CD4-positive, alpha-beta memory T cell (primary cell): ENCODE data around the gene HDAC4. TPM values are rescaled to one million over a fixed set of nuclear protein-coding genes. Genes with fewer than 3 reads are reported as not detected.

Source experiments
- CTCF ChIA-PET: fragments of 350-600 bp; sonication (Branson Sonifier 250); formaldehyde crosslinking; loops from one replicate; lab custom pipeline; 2021; ENCODE audit warnings: inconsistent platforms; ENCODE audit not compliant: partially characterized antibody; lab: Charles Lee
- POLR2A ChIA-PET: fragments of 350-600 bp; sonication (Branson Sonifier 250); formaldehyde crosslinking; loops from one replicate; lab custom pipeline; 2021; ENCODE audit not compliant: partially characterized antibody; lab: Charles Lee
- DNase-seq, 5 donors: peaks; one replicate each; pipeline versions ENCODE4 v3.0.0 to v3.0.0-alpha.2; 2020 to 2022; ENCODE audit warnings: mixed read lengths in 1 of 5
- H3K27ac ChIP-seq: one replicate; pipeline ENCODE4 v1.7.0; 2013; ENCODE audit warnings: low read depth, low read length
- H3K27me3 ChIP-seq: 2 replicates; pipeline ENCODE4 v1.7.0; 2013; ENCODE audit warnings: mild to moderate bottlenecking, low read length, moderate library complexity; ENCODE audit not compliant: insufficient read depth
- H3K36me3 ChIP-seq: 2 replicates; pipeline ENCODE4 v1.7.0; 2013; ENCODE audit warnings: mild to moderate bottlenecking, low read length, moderate library complexity; ENCODE audit not compliant: insufficient read depth
- H3K4me1 ChIP-seq: 2 replicates; pipeline ENCODE4 v1.7.0; 2013; ENCODE audit warnings: mild to moderate bottlenecking, low read length, moderate library complexity; ENCODE audit not compliant: insufficient read depth
- H3K4me3 ChIP-seq, 2 donors: one replicate each; pipeline ENCODE4 v1.7.0; 2013; ENCODE audit warnings: low read length in 2 of 2, mild to moderate bottlenecking in 1 of 2
- H3K9me3 ChIP-seq, 2 donors: one replicate each; pipeline ENCODE4 v1.7.0; 2013; ENCODE audit warnings: low read length in 2 of 2, control low read depth in 1 of 2; ENCODE audit not compliant: control insufficient read depth in 1 of 2
- H3K27ac Mint-ChIP-seq, 7 donors: one replicate each; pipeline ENCODE4 v1.8.0; 2020 to 2021; ENCODE audit warnings: mixed read lengths in 7 of 7, mild to moderate bottlenecking in 6 of 7, inconsistent platforms in 3 of 7, moderate library complexity in 3 of 7
- H3K27me3 Mint-ChIP-seq, 2 donors: one replicate each; pipeline ENCODE4 v1.8.0; 2020 to 2021; ENCODE audit warnings: mixed read lengths in 2 of 2
- H3K36me3 Mint-ChIP-seq, 2 donors: one replicate each; pipeline ENCODE4 v1.8.0; 2020 to 2021; ENCODE audit warnings: mixed read lengths in 2 of 2, inconsistent platforms in 1 of 2, mild to moderate bottlenecking in 1 of 2
- H3K4me1 Mint-ChIP-seq, 4 donors: one replicate each; pipeline ENCODE4 v1.8.0; 2020 to 2021; ENCODE audit warnings: mixed read lengths in 4 of 4, mild to moderate bottlenecking in 1 of 4
- H3K4me3 Mint-ChIP-seq, 8 donors: one replicate each; pipeline ENCODE4 v1.8.0; 2020 to 2021; ENCODE audit warnings: mixed read lengths in 8 of 8, mild to moderate bottlenecking in 7 of 8, moderate library complexity in 6 of 8, inconsistent platforms in 3 of 8
- H3K9me3 Mint-ChIP-seq, 8 donors: one replicate each; pipeline ENCODE4 v1.8.0; 2020 to 2021; ENCODE audit warnings: mixed read lengths in 8 of 8, mild to moderate bottlenecking in 5 of 8, inconsistent platforms in 3 of 8, moderate library complexity in 1 of 8
- intact Hi-C: fragments of 100-400 bp; cut with micrococcal nuclease; formaldehyde crosslinking; loops from one replicate; pipeline ENCODE4 v1.15.1; 2023
- polyA plus RNA-seq, 2 donors: library from polyadenylated mRNA; unstranded; fragments of 300-500 nt; fragmentation: Illumina TruSeq; gene quantifications; one replicate each; pipeline ENCODE4 v1.2.3, GENCODE V29; 2021
- total RNA-seq, 2 experiments: library from RNA; stranded (reverse); gene quantifications; one replicate each; pipeline ENCODE4 v1.2.3, GENCODE V29; 2021

The HDAC4 gene
- total and polyA plus RNA-seq, 4 experiments from 2014 or later = 1.4 to 59.7 (median 30.4) TPM

DNA sequence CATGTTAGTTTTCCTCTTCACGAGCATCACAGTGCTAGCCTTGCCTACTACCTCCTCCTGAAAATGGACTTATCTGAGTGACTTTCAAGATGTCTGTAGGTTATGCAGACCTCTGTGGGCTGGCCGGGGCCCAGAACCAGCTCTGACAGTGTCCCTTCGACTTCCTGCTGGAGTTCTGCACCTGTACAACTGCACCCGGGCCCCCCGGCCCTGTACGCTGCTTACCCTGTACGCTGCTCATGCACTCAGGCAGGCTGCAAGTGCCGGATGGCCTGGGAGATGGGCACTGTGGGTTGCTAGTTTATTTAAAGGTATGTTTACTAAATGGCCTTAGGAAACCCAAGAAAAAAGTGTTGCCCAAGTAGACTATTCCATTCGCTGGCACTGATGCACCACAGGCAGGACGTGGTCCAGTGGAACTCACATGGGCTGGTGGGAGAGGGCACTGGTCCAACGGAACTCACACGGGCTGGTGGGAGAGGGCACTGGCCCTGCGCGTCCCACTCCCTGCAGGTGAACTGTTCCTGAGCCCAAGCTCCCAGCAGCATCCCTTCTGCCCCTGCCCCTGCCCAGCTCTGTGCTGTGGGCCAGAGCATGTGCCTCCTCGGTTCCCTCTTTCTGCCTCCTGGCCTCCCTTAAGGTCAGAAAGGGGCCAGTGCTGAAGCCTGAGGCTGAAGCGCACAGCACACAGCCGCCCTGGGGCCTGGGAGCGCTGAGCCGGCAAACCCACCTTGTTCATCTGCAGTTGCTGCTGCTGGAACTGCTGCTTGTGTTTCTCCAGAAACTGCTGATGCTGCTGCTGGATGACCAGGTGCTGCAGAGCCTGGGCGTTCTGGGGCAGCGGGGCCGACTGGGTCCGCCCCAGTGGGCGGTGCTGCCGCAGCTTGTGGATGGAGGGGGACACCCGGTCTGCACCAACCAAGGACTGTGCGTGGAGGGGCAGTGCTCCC lies 274.8 kb downstream of the HDAC4 start:
- peaks cover 39 to 58% of the 10 kb centered on the region in 2 donors for H3K36me3 Mint-ChIP-seq
- no peak overlapping the region for H3K4me3 ChIP-seq
- peaks cover 0 to 2% (median 0%) of the 10 kb centered on the region in 8 donors for H3K9me3 Mint-ChIP-seq
- H3K4me1 ChIP-seq = peaks cover 5% of the 10 kb centered on the region
- DNase-seq = no peak
- H3K36me3 ChIP-seq = peaks cover 57% of the 10 kb centered on the region
- no peaks in the 10 kb centered on the region for H3K27me3 ChIP-seq
- H3K9me3 ChIP-seq = no peaks in the 10 kb centered on the region
- no peak overlapping the region for H3K27ac ChIP-seq
- no peak overlapping the region for H3K4me3 Mint-ChIP-seq
- H3K4me1 Mint-ChIP-seq = peaks cover 2 to 10% (median 6%) of the 10 kb centered on the region in 4 donors
- no peaks in the 10 kb centered on the region for H3K27me3 Mint-ChIP-seq
- POLR2A ChIA-PET = no interaction called here
- H3K27ac Mint-ChIP-seq = no peak overlapping the region
- intact Hi-C loops = no loop called here
- CTCF ChIA-PET = no interaction called here

DNA sequence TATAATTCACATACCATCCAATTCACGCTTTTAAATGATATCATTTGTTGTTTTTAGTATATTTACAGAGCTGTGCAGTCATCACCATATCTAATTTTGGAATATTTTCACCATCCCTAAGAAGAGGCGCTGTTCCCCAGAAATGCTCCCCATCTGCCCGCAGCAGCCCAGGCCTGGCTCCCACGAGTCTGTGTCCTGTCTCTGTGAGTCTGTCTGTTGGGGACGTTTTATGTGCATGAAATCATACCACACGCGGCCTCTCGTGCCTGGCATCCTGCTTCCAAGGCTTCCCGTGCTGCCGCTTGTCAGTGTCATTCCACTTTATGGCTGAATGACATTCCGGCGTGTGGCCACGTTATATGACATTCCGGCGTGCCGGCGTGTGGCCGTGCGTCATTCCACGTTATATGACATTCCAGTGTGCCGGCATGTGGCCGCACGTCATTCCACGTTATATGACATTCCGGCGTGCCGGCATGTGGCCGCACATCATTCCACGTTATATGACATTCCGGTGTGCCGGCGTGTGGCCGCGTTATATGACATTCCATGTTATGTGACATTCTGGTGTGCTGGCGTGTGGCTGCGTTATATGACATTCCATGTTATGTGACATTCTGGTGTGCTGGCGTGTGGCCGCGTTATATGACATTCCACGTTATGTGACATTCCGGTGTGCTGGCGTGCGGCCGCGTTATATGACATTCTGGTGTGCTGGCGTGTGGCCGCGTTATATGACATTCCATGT lies 276.5 kb downstream of the HDAC4 start:
- H3K4me3 ChIP-seq = no peak overlapping the region
- H3K36me3 ChIP-seq = peaks cover 45% of the 10 kb centered on the region
- Mint-ChIP-seq H3K27me3 (no peaks in the 10 kb centered on the region), H3K27ac (peak overlapping the region in 2 of 7 donors; percentile 22 to 69), H3K4me3 (no peak overlapping the region), H3K9me3 (peaks cover 0 to 2% (median 0%) of the 10 kb centered on the region in 8 donors), H3K4me1 (peaks cover 6 to 23% (median 14%) of the 10 kb centered on the region in 4 donors), H3K36me3 (peaks cover 33 to 48% of the 10 kb centered on the region in 2 donors)
- POLR2A ChIA-PET = no interaction called here
- intact Hi-C loops = no loop called here
- H3K27ac ChIP-seq = no peak overlapping the region
- no peaks in the 10 kb centered on the region for H3K9me3 ChIP-seq
- DNase-seq = no peak
- peaks cover 12% of the 10 kb centered on the region for H3K4me1 ChIP-seq
- no peaks in the 10 kb centered on the region for H3K27me3 ChIP-seq
- CTCF ChIA-PET = no interaction called here

DNA sequence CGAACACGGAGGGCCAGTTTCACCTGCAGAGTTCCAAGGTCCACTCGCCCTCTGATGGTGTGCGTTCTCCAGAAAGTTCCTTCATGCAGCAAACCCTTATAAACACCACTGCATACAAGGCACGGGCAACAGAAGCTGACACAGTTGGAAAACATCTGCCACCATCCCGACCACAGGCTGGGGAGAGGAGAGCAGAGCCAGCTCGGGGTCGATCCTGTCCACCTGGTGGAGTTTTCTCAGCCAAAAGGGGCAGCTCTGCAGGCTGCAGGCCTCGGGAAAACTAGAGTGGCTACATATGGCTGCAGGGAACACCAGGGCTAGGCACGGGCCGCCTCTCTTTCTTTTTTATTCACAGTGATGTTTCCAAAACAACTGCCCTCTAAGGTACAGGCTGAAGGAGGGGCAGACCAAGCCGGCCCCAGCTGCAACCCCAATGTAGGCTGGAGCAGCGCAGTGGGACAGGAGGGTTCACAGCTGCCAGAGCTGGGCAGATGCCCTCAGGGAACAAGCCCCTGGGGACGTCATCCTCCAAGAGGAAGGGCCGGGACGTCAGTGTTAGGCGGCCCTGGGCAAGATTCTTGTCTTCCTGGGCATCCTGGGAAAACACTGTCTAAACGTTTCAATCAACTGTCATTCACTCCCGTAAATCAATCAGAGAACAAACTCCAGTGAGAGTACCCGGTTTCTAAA lies 278.3 kb downstream of the HDAC4 start:
- H3K4me1 ChIP-seq = peaks cover 12% of the 10 kb centered on the region
- Mint-ChIP-seq H3K4me1 (peaks cover 13 to 37% (median 27%) of the 10 kb centered on the region in 4 donors), H3K27me3 (no peaks in the 10 kb centered on the region), H3K4me3 (no peak overlapping the region), H3K27ac (peak overlapping the region in 1 of 7 donors; percentile 78), H3K9me3 (peaks cover 0 to 2% (median 0%) of the 10 kb centered on the region in 8 donors), H3K36me3 (peaks cover 28 to 40% of the 10 kb centered on the region in 2 donors)
- CTCF ChIA-PET = no interaction called here
- no peaks in the 10 kb centered on the region for H3K27me3 ChIP-seq
- POLR2A ChIA-PET = no interaction called here
- H3K27ac ChIP-seq = no peak overlapping the region
- H3K4me3 ChIP-seq = no peak overlapping the region
- no peaks in the 10 kb centered on the region for H3K9me3 ChIP-seq
- H3K36me3 ChIP-seq = peaks cover 33% of the 10 kb centered on the region
- intact Hi-C loops = no loop called here
- DNase-seq = no peak

DNA sequence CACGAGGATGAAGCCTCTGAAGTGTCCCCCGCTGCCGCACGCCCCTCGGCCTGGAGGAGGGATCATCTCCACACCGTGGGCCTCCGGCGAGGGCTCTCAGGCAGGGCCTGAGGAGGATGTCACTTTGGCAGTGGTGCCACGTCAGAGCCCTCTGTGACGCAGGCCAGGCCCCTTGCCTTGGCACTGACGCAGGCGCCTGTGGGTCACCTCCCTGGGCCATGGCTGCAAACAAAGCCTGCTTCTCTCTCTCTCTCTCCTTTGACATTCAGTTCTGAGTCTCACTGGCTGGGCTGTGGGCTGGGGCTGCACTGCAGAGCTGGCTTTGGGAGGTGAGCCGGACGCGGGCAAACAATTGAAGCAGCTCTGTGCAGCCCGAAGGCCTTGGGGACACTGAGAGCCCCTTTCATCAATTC lies 279.2 kb downstream of the HDAC4 start:
- H3K4me3 Mint-ChIP-seq = no peak overlapping the region
- peaks cover 0 to 4% (median 0%) of the 10 kb centered on the region in 8 donors for H3K9me3 Mint-ChIP-seq
- ChIA-PET CTCF (no interaction called here), POLR2A (no interaction called here)
- no peaks in the 10 kb centered on the region for H3K27me3 Mint-ChIP-seq
- H3K27ac ChIP-seq = no peak overlapping the region
- H3K27me3 ChIP-seq = no peaks in the 10 kb centered on the region
- peaks cover 12% of the 10 kb centered on the region for H3K4me1 ChIP-seq
- no peak for DNase-seq
- peak overlapping the region in 3 of 7 donors; percentile 32 to 70 (median 56) for H3K27ac Mint-ChIP-seq
- H3K4me3 ChIP-seq = no peak overlapping the region
- peaks cover 26% of the 10 kb centered on the region for H3K36me3 ChIP-seq
- no peaks in the 10 kb centered on the region for H3K9me3 ChIP-seq
- peaks cover 13 to 38% (median 29%) of the 10 kb centered on the region in 4 donors for H3K4me1 Mint-ChIP-seq
- intact Hi-C loops = no loop called here
- peaks cover 26 to 35% of the 10 kb centered on the region in 2 donors for H3K36me3 Mint-ChIP-seq

DNA sequence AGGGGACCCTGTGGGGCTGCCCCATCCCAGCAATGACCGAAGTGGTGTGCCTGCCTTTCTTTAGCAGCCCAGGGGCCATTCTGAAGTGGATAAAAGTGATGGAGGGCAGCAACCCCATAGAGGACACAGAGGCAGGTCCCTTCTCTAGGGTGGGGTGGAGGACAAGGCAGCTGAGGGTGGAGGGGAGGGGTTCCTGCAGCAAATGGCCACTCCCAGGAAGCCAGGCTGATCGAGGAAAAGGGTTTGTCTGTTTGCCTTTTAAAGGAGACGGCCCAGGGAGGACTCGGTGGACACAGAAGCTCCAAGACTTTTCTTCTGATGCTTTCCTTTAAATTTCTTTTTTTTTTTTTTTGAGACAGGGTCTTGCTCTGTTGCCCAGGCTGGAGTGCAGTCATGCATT lies 280.2 kb downstream of the HDAC4 start:
- no peaks in the 10 kb centered on the region for H3K9me3 ChIP-seq
- intact Hi-C loops = no loop called here
- peaks cover 12% of the 10 kb centered on the region for H3K4me1 ChIP-seq
- peaks cover 20 to 33% of the 10 kb centered on the region in 2 donors for H3K36me3 Mint-ChIP-seq
- no peak overlapping the region for H3K27ac ChIP-seq
- no peaks in the 10 kb centered on the region for H3K27me3 Mint-ChIP-seq
- CTCF ChIA-PET = no interaction called here
- peaks cover 13 to 39% (median 29%) of the 10 kb centered on the region in 4 donors for H3K4me1 Mint-ChIP-seq
- peak overlapping the region in 1 of 8 donors; percentile 24 for H3K4me3 Mint-ChIP-seq
- H3K27me3 ChIP-seq = no peaks in the 10 kb centered on the region
- no peak overlapping the region for H3K4me3 ChIP-seq
- H3K9me3 Mint-ChIP-seq = peaks cover 0 to 7% (median 0%) of the 10 kb centered on the region in 8 donors
- peaks cover 18% of the 10 kb centered on the region for H3K36me3 ChIP-seq
- POLR2A ChIA-PET = interaction anchor here (1.4 kb wide), 1 partner anchor 280 kb away, joined by 3 read pairs; the partner anchor contains the start of gene HDAC4
- peak overlapping the region in 1 of 7 donors; percentile 13 for H3K27ac Mint-ChIP-seq
- peak in 1 of 5 donors; percentile 8 for DNase-seq

DNA sequence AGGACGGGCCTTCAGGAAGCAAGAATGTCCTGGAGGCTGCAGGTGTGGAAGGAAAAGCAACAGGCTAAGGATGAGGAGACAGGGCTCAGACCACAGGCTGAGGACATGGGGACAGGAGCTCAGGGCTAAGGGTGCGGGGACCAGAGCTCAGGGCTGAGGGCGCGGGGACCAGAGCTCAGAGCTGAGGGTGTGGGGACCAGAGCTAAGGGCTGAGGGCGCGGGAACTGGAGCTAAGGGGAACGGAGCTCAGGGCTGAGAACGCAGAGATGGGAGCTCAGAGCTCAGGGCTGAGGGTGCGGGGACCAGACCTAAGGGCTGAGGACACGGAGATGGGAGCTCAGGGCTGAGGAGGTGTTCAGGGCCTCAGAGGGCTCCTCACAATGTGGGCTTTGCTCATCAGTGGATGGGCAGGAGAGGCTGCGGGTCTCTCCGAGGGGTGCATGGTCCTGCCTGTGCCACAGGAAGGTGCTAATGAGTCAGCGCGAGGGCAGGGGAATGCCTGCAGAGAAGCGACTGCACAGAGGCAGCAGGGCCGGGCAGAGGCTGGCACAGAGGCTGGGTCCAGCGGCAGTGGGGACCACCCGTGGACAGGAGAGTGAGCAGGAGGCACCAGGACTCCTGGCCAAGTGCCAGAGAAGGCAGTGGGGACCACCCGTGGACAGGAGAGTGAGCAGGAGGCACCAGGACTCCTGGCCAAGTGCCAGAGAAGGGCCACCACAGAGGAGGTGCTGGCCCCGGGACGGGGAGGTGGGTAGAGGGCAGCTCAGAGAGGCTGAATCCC lies 281.3 kb downstream of the HDAC4 start:
- H3K27me3 ChIP-seq = no peaks in the 10 kb centered on the region
- no peak for DNase-seq
- Mint-ChIP-seq H3K9me3 (peaks cover 0 to 7% (median 0%) of the 10 kb centered on the region in 8 donors), H3K36me3 (peaks cover 9 to 26% of the 10 kb centered on the region in 2 donors), H3K4me1 (peaks cover 13 to 39% (median 29%) of the 10 kb centered on the region in 4 donors), H3K4me3 (peak overlapping the region in 3 of 8 donors; percentile 49 to 52 (median 50)), H3K27ac (peak overlapping the region in 5 of 7 donors; percentile 57 to 74 (median 72)), H3K27me3 (no peaks in the 10 kb centered on the region)
- ChIA-PET CTCF (no interaction called here), POLR2A (interaction anchor here (0.7 to 1.4 kb wide), 3 partner anchors 11 to 282 kb away, joined by 3 to 5 read pairs (median 3); partner anchors contain the start of gene HDAC4)
- no peaks in the 10 kb centered on the region for H3K9me3 ChIP-seq
- no peak overlapping the region for H3K27ac ChIP-seq
- no peak overlapping the region for H3K4me3 ChIP-seq
- peaks cover 12% of the 10 kb centered on the region for H3K4me1 ChIP-seq
- intact Hi-C loops = no loop called here
- peaks cover 10% of the 10 kb centered on the region for H3K36me3 ChIP-seq
